HG03571 (cell line): ENCODE results near the gene DYNC2I2.
"Not testable (repeated sequence)": the region's sequence is repeated elsewhere in the genome, so short reads cannot be mapped to it uniquely, and the experiment has no call there.

Experiments used
- ATAC-seq: cut with Tn5 transposase; IDR thresholded peaks from one replicate; pipeline ENCODE4 v1.9.1; 2021; ENCODE audit not compliant: unreplicated experiment

DYNC2I2 gene

GRCh38 chr9:128656416-128657343, at the start of gene DYNC2I2:
DYNC2I2 (minus strand) TSS chr9:128656847; CDS start chr9:128656726, 121 bp downstream.
- ATAC-seq = peak; percentile 56

DNA sequence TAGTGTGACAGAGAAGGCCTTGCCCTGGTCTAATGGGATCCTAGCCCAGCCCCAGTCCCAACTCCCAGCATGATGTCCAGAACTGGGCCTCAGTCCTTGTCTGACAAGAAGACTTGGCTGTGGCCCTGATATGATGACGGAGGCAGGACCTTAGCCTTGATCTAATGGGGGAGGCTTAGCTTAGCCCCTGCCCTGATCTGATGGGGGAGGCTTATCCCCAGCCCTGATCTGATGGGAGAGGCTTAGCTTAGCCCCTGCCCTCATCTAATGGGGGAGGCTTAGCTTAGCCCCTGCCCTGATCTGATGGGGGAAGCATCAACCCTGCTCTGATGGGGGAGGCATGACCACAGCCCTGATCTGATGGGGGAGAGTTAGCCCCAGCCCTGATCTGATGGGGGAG, 49.4 kb upstream of the DYNC2I2 start:
- no peak for ATAC-seq

GRCh38 chr9:128705051-128705965, 48.7 kb upstream of the DYNC2I2 start:
- no peak for ATAC-seq

DNA sequence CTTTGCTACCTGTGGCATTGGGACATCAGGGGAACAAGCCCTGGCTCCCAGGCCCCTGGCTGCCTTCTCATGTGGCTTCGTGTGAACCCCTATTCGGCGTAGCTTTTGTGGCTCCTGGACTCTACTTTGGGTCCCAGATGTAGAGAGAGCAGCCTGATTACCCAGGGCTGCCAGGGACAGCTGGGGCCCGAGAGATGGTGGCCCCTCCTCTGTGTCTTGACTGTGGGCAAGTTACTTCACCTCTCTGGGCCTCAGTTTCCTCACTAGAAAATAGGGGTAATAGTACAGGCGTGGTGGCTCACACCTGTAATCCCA, 47.7 kb upstream of the DYNC2I2 start:
- ATAC-seq = no peak

DNA sequence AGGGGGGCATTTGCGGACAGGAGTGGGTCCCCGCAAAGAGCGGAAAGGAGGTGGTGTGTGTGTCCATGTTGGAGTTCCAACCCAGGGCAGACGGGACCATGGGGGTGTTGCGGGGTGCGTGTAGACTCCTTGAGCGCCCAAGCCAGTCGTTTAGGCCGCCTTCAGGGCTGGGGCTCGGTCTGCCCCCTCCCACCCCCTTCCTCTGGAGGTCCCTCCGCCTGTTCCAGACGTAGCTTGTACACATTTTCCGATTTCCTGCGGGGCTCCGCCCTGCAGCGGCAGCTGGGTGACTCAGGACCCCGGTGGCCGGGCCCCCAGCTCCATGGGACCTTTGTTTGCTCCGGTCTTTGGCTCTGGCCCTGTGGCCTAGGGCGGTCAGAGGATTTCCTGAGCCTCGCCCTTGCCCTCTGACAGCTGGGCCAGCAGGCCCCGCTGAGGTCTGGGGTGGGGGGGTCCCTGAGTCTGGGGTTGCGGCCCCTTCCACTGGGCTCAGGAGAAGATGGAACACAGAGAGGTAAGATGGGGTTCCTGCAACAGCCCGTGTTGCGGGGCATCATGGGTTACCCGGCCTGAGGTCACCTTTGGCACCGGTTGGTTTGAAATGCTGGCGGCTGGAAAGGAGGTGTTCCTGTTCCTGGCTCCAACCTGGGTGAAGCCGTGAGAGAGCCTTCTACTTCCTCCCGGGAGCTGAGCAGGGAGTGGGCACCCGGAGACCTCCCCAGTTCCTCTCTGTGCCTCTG, 47.1 kb upstream of the DYNC2I2 start:
- no peak for ATAC-seq

DNA sequence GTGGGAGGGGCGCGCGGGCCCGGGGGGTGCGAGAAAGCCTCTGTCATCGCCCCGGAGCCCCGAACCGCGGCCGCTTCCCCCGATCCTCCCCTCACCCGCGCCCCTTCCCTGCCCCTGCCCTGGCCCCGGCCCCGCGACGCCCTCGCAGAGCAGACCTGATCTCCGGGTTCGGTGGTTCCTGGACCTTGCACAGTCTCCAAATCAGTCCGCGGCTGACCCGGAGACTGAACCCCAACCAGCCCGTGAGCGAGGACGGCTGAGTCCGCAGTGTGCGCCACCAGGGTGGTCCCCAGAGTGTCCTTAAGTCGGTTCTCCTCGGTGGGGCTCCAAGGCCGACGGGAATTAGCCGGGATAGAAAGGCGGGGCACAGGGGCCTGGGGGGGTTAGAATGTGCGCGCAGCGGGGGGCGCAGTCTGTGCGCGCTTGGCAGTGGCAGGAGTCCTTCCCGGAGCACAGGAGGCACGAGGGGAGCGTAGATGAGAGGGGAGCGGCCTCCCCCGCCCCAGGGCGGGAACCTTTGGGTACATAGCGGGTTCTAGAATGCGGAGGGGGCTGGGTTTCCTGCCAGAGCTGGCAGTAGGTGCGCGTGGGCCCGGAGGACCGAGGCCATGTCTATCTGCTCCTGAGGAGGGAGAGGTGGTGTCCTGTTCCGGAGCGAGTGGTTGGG, 46.4 kb upstream of the DYNC2I2 start:
- no peak for ATAC-seq

DNA sequence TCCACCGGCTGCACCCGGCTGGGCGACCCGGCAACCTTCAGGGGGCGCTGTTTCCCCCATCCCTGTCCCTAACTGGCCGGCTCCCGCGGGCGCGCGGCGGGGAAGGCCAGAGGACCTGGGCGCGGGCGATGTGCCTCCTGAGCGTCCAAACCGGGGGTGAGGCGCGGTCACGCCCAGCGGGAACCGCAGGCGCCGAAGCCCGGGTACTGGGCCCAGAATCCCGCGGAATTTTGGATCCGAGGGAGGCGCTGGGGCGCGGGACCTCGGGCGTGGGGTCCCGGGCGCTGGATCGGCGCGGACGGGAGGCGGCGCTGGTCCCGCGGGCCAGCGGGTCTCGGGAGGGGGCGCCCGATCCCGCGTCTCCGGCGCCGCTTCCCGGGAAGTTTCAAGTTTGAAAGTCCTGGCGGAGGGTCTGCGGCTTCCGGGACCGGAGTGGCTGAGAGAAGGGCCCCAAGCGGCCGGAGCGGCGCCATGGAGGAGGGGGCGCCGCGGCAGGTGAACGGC, 45.9 kb upstream of the DYNC2I2 start, which contains the start of gene PKN3:
Gene PKN3 (plus strand): TSS at position 59 of the 504 bp plus-strand sequence. CDS start 413 bp downstream, at position 472.
- ATAC-seq = peak; percentile 81

DNA sequence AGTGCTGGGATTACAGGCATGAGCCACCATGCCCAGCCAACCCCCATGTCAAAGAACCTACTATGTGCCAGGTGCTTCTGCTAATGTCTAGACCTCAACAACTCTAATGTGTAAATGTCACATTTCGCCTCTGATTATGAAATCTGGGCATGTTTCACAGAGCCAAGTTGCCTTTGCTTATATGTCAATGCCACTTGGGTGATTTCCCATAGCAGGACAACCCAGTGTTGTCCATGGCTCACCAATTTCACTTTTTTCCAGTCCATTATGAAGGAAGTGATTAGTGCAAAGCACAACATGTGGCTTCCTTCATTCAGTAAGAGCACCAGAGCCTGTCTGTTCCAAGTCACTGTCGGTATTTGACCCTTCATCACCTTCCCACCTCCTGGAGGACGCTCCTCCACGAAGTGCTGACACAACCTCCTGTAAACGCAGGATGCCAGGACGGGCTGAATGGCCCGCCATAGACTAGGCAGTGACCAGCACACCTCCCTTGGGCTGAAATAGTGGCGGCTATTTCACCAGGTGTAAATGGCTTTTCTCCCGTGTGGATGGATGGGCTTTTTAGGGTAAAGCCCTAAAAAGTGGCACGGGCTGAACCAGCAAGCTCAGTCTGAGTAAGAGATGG, 44.7 kb upstream of the DYNC2I2 start:
- ATAC-seq = no peak

- ATAC-seq = not testable (repeated sequence)
Measured at GRCh38 chr9:128699096-128699795, 42.6 kb upstream of the DYNC2I2 start.

DNA sequence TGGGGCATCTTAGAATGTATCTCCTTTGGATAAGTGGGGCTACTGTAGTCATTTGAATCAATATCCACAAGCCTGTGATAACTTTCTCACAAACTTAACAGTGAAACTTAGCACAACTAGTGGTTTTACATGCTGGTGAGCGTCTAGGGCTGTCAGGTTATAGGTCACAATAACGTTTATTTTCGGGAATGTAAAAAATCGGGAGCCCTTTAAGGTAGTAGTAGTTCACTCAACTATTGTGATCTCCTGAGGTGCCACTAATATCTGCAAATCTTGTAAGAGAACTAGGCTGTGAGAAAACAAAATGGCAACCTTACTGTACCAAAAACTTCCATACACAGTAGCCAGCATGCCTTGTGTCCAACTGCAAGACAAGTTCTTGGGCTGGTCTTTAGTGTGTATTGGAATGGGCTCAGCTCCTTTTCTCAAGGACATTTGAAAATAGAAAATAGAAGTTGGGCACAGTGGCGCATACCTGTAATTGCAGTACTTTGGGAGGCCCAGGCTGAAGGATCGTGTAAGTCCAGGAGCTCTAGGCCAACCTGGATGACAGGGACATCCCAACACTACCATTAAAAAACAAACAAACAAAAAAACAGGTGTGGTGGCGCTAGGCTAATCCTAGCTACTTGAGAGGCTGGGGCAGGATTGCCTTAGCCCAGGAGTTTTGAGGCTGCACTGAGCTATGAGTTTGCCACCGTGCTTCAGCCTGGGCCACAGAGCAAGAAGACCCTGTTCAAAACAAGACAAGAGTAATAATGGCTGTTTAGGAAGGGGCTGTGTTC, 40.5 kb upstream of the DYNC2I2 start:
- no peak for ATAC-seq

DNA sequence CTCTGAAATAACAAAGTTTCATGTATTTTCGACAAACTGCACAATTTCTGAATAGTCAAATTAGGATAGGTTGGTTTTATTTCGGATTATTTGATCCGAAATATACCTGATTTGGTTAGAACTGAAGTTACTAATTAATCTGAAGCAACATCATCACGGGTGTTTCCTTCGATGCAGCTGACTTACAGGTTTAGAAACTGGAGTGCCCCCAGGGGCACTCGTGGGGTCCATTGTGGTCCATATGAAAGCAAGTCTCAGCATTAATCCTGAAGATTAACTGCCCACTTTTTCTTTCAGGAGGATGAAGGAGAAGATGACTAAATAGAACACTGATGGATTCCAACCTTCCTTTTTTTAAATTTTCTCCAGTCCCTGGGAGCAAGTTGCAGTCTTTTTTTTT, 37.7 kb upstream of the DYNC2I2 start:
- ATAC-seq = no peak

GRCh38 chr9:128693738-128694137, 37.1 kb upstream of the DYNC2I2 start:
- ATAC-seq = not testable (repeated sequence)

- no peak for ATAC-seq
Measured at GRCh38 chr9:128690684-128691034, 34.0 kb upstream of the DYNC2I2 start.

DNA sequence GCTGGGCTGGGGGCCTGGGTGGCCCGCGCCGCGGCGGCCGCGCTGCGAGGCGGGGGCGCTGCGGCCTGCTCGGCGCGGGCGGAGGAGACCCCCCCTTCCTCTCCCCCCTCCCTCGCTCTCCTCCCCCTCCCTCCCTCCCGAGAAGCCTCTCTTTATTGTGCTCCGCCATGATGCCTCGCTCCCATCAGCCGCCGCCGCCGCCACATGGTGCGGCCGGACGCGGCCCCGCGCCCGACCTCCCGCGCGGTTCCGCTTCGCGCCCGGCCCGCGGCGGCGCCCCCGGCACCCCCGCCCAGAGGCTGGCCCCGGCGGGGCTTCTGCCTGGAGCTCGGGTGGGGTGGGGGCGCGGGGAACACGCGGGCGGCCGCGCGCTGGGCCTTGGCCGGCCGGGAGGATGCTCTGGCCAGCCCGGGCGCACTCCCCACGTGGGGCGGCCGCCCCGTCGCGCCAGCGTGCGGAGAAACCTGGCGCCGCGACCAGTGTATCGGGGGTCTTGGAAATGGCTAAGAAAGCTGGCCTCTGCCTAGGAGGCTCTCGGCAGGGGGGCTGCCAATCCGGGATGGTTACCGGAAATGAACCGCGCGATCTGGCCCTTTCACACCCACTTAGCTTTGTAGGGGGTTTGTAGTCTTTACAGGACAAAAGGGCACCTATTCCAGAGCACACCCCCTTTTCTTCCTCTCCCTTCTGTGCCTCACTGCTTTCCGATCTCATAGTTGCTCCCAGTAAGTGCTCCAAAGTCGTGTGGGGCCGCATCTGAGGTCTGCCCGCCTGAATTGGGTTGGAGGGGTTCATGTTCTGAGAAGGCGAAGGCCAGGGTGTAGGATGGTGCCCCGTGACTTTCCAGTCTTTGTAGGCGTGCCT, 33.4 kb upstream of the DYNC2I2 start:
- ATAC-seq = no peak

DNA sequence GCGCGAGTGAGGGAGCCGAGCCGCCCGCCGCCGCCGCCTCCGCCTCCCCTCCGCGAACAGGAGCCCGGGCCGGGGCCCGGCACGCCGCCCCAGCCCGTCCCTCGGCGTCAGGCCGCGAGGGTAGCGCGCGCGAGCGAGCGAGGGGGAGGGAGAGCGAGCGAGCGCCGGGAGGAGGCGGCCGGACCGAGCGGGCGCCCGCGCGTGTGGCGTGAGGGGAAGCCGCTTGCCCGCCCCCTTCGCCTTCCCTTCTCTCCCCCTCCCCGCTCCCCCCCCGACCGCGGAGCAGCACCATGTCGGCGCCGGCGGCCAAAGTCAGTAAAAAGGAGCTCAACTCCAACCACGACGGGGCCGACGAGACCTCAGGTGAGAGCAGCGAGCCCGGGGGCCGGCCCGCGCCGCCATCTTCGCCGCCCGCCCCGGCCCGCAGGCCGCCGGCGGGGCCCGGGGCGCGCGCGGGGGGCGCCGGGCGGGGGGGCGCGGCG, 32.7 kb upstream of the DYNC2I2 start:
- ATAC-seq = peak; percentile 13

DNA sequence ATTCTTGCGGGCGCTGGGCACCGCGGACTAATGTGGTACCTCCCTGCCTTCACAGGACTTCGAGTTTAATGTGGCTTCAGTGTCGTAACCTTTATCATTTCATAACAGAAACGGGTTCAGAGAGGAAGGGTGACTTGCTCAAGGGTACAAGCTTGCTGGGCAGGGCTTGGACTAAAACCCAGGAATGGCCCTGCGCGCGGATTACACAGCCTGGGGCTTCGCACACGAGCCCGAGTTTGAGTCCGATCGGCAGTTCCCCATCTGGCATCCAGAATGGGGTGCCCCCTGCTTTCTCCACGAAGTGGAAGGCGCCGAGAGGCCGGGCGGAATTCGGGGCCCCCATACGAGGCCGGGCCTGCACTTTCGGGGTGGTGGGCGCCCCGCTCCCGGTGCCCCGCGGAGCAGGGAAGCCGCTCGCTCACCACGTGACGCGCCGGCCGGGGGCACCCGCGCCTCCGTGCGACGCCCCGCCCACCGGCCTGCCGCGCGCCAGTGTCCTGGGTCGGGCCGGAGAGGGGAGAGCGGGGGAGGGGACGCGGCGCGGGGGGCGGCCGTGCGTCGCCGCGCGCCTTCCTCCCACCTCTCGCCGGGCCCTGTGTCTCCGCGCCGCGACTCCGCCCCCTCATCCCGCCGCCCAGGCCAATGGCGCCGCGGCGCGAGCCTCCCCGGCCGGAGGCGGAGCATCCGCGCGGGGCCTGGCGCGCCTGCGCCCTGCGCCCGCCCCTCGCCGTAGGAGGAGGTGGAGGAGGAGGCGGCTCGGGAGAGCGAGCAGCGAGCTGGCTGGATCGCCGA, 32.0 kb upstream of the DYNC2I2 start, which contains the start of gene SET:
Gene SET (plus strand): TSS at position 722 of the 792 bp plus-strand sequence. CDS start 361 bp downstream, outside the sequence.
- peak; percentile 61 for ATAC-seq
